Fibroblast of lung (primary cell): Measurements from ENCODE around the gene VIPR2.

Experiments used
- CTCF ChIP-seq, 2 donors: IDR thresholded peaks in 1 of 2; conservative IDR thresholded peaks in 1 of 2; 1 replicate in 1 of 2; 2 replicates in 1 of 2; pipeline ENCODE4 v1.5.1; 2011 to 2012; ENCODE audit warnings: low read length in 2 of 2, control low read depth in 1 of 2, inconsistent platforms in 1 of 2, low read depth in 1 of 2, mild to moderate bottlenecking in 1 of 2
- EZH2 ChIP-seq: IDR thresholded peaks from 2 replicates; pipeline ENCODE4 v1.5.1; 2012; ENCODE audit warnings: low read length, control low read depth, mild to moderate bottlenecking; ENCODE audit errors: missing control alignments

- TF ChIP-seq CTCF (conservative IDR thresholded peaks at IDR 0.05 in 1 of 2, IDR thresholded peaks at IDR 0.05 in 1 of 2; ENCODE audit: low read depth in 1 of 2, low read length in 2 of 2) (no peak), EZH2 (no peak)
Observed at GRCh38 chr7:159177284-159177953, 32.8 kb upstream of the VIPR2 start.
